ENCODE data around the gene CFAP74.
"Not testable (repeated sequence)": the region's sequence is repeated elsewhere in the genome, so short reads cannot be mapped to it uniquely, and the experiment has no call there.

CFAP74 gene

DNA sequence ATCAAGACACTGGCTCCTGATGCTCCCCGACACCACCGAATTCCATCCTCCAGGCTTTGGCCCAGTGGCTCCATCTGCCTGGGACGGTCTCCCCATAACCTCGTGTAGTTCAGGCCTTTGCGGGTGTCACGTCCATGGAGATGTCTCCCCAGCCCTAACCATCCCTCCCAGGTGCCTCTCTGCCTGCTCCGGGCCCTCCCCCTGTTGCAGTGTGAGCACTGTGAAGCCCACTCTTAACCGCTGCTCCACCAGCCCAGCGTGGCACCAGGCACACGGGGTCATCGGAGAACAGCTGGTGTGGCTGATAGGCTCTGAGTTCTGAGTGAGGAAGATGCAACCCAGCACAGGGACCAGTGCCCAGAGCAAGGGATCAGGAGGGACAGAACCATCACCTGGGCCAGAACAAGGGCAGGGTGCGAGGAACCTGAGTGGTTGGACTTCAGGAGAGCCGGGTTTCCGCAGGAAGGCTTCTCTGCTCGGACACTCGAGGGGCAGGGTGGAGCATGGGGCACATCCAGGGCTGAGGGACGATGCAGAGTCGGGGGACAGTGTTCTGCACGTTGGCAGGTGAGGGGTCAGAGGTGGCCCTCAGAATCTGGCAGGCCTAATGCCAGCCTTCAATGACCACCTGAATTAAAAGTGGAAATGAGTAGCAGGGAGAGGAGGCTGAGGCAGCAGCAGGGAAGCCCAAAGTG, 110.1 kb downstream of the CFAP74 start:
- DNase-seq = no peak

DNA sequence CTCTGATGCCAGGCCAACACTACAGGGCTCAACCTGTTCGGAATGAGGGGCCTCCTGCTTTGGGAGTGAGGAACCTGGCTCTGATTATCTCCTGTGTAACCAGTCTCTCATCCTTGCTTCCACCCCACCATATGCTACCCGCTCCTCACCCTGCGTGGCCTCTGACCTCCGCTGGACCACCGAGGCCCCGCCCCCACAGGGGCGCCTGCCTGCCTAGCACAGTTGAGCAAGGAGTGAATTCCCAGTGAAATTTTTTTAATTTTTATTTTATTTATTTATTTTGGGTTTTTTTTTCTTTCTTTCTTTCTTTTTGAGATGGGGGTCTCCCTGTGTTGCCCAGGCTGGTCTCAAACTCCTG, 110.8 kb downstream of the CFAP74 start:
- DNase-seq = no peak

DNA sequence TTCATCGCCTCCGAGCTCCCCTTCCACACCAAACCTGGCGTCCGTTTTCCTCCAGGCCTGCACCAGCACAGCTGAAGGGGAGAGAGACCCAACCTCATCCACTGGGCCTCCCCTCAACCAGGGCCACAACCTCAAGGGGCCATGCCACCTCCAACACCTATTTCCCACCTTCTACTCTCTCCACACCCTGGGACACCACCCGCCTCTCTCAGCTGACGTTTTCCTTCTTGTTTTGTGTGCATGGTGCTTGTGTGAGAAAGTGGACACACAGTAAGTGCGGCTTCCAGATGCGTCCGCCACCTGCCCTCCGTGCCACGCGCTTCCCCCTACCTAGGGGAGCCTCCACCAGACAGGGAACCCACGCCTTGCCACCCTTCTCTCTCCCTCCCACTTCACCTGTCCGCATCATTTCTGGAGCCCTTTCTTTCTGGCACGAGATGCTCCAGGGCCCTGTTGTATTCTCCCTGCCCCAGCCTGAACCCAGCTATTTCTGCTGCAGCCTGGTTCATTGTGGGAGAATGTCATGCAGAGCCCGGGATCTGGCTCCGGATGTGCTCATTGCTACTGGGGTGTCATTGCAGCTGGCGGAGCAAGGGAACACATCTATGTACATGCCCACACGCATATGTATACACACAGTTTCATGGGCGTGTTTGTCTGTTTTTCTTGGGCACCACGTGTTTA, 111.4 kb downstream of the CFAP74 start:
- DNase-seq = peak; percentile 79

DNA sequence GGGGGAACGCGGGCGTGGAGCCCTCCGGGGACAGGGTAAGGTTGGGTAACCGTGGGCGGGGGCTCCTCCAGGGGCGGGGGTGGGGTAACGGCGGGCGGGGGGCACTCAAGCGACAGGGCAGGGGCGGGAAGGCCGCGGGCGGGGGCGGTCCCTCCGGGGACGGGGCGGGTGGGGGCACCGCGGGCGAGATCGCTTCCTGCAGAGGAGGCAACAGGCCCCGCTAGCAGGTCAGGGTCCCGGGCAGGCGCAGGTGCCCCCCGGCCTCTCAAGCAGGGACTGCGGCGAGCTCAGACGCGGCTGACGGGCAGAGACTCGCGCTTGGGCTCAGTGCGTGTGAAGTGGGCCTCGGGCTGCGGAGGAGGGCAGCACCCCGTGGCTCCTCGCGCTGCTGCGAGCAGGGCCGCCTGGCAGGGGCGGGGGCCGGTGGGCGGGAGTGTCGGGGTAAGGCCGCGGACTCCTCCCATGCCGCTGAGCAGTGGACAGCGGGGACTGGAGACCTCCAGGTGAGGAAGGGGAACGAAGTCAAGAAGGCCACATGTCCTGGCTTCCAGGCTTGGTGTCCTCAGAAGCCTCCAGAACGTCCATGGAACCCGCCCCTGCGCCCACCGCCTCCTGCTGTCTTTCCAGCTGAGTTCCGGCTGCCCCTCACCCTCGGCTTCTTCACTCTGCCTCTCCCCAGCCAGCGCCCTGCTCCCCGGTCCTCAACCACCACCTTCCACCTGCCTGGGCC, 112.1 kb downstream of the CFAP74 start:
- DNase-seq = peak; percentile 98

DNA sequence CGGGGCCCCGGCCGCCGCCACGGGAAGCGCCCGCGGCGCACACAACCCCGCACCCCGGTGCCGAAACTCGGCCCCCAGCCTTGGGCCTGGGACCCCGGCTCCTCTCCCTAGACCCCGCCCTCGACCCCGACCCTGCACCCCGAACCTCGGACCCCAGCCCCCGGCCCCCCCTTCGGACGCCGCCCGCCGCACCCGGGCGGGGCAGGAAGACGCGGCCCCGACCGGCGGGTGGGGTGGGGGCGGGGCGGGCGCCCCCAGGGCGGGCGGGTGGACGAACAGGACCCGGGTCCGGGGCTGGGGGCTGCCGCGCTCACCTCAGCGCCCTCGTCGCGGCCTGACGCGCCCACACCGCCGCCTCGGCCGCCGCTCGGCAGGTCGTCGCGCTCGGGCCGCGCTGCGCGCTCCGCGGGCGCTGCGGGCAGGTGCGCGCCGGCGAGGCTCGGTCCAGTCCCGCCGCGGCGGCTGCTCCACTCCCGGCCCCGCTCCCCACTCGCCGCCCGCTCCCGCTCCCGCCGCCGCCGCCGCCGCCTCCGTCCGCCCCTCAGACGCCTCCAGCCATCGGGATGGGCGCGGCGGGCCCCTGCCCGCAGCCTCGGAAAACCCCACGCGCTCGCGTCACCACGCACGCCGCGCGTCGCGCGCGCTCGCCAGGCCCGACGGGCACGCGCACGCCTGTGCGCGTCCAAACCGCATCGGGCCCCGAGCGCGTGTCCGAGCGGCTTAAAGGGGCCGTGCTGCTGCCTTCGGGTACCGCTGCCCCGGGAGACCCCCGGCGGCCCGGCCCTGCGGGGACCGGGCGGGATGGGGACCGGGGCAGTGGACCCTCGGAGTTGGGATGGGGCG, 112.9 kb downstream of the CFAP74 start, which contains the start of gene GNB1:
TSS of gene GNB1 (minus strand) at position 582 of the 843 bp plus-strand sequence. CDS start 65,634 bp downstream, outside the sequence.
- peak; percentile 93 for DNase-seq

DNA sequence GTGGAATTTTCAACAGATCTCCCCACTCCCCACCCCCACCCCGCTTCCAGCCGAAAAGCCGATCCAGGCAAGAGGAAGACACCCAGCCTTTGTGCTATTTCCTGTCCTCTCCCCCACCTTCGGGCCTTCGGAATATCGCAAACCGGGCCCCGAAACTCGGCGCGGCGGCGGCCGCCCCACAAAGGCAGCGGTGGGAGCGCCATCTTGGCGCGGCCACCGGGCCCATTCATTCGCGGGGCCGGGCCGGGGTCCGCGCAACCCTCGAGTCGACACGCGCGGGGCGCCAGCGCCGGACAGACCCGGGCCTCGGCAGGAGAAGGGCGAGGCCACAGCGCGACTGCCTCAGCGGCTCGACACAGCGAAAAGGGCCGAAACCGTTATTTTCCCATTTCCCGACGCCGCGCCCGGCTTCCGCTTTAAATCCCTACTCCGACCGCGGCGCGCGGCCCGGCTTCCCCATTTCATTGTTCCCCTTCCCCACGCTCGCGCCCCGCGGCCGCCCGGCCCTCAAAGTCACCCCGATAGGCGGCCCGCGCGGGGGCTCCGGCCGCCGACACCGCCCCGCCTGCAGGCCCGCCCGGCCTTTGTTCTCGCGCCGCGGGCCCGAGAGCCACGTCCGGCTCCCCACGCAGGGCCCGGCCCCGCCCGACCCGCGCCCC, 113.6 kb downstream of the CFAP74 start:
- DNase-seq = peak; percentile 66

DNA sequence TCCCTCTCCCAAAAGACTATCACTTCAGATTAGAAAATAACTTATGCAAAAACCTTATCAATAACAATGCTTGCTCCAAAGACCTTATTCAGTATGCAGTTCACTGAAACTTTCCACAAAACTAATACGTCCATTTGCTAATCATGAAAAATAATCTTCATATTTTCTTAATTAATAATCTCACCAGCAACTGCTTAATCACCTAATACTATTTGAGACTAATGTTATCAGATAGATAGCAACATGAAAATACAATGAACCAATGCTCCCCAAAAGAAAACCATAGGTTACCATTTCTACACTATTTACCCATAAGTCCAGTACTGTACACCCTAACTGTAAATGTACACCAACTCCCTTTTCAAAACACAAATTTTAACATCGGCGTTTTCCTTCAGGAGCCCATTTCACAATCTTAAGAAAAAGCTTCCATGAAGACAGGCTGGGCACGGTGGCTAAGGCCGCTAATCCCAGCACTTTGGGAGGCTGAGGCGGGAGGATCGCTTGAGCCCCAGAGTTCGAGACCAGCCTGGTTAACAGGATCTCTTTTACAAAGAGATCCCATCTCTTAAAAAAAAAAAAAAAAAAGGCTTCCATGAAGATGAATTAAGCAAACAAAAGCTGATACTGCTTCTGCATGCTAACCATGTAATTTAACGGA, 114.4 kb downstream of the CFAP74 start:
- DNase-seq = peak; percentile 69

DNA sequence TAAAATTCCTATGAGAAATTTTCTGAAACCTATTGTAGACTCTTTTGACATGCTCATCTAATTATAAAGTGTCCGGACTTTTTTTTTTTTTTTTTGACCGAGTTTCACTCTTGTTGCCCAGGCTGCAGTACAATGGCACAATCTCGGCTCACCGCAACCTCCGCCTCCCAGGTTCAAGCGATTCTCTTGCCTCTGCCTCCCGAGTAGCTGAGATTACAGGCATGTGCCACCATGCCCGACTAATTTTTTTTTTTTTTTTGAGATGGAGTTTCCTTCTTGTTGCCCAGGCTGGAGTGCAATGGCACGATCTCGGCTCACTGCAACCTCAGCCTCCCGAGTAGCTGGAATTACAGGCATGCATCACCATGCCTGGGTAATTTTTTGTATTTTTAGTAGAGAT, 119.7 kb downstream of the CFAP74 start:
- not testable (repeated sequence) for DNase-seq

DNA sequence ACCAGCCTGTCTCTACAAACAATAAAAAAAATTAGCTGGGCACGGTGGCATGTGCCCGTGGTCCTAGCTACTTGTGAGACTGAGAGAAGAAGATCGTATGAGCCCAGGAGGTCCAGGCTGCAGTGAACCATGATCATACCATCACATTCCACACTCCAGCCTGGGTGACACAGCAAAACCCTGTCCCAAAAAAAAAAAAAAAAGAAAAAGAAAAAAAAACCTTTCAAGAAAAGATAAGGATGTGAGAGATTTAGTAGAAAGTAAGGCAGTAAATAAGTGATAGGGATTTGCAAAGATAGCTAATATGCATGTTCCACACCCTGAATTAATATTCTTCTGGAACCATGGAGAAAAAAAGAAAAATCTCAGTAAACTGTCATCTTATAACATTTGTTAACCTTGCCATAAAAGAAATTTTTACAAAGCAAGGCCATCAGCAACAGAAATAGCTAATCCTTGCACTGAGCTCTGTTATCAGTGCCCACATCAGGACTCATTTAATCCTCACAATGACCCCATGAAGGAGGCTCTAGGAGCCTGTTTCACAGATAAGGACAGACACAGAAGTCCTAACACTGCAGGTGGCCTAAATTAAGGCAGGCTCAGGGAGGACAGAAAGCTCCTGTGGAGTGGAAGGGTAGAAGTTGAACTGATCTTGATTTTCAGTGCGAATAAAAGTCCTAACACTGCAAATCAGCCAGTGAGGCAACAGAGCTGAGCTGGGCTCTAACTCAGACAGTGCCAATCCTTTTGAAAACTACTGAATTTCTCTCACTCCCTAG, 120.3 kb downstream of the CFAP74 start:
- no peak for DNase-seq

DNA sequence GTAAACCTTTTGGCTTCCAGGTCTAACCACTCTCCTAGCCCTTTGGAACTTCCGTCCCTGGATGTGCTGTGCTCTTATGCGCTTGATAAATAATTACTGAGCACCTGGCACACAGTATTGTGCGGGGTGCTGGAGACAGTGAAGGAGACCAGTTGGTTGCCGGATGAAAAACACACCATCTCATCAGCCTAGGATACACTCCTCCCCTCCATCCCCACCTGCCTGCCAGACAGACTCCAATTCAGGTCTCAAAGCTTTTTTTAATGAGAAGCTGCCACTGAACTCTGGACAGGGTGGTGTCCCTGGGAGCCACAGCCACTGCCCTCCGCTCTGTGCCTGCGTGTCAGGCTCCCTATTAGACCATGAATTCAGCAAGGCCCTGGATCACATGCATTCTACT, 121.9 kb downstream of the CFAP74 start:
- DNase-seq = peak; percentile 71

DNA sequence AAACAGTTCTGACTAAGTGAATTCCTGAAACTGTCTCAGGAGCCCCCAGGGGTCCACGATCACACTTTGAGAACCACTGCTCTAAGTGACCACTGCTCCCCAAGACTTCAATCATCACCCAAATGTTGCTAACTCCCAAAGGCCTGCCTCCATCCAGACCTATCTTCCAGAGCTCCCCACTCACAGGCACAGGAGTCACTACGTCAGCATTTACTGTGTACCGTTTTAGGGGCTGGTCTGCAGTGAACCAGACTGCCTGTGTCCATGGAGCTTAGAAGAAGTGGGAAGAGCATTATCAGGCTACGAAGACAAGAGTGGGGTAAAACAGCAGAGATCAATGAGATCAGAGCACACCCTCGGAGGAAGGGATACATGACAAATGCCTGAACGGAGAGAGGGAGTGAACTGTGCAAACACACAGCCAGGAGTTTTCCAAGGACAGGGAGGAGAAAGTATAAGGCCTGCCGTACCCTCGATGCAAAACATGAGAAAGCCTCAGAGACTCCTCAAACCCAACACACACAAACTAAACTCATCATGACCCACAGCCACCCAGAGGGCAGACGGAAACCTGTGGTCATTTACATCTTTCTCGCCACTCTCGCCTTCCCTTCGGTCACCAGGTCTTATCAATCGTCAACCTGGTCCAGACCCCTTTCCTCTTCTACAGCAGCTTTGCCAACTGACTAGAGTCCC, 122.8 kb downstream of the CFAP74 start:
- no peak for DNase-seq

DNA sequence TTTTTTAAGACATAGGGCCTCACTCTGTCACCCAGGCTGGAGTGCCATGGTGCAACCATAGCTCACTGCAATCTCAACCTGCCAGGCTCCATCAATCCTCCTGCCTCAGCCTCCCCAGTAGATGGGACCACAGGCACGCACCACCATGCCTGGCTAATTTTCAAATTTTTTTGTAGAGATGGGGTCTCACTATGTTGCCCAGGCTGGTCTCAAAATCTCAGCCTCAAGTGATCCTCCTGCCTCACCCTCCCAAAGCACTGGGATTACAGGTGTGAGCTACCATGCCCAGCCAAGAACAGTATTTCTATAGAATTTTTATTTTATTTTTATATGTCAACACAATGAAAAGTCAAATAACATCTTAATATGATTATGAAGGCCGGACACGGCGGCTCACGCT, 123.6 kb downstream of the CFAP74 start:
- DNase-seq = no peak

DNA sequence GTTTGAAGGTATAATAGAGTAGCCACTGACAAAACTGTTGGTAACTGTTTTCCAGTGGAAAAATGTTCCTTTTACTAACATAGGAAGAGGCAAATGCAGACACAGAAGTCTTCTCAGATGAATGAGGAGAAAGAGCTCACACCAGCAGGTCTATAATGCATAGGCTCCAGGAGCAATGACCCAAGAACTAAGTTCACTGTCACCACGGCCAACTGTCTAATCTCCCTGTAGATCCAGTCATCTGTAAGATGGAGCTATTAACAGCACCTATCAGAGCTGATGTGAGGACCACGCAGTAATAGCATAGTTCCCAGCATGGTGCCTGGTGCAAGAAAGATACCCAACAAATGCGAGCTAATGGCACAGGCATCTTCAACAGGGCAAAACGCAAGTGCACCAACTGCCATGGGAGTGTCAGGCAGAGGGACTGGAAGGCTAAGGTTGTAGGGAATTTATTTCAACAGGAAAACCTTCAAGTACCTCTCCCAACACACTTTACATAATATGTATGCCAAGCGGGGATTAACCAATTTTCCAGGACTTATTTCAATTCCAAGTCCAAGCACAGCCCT, 125.6 kb downstream of the CFAP74 start:
- no peak for DNase-seq

DNA sequence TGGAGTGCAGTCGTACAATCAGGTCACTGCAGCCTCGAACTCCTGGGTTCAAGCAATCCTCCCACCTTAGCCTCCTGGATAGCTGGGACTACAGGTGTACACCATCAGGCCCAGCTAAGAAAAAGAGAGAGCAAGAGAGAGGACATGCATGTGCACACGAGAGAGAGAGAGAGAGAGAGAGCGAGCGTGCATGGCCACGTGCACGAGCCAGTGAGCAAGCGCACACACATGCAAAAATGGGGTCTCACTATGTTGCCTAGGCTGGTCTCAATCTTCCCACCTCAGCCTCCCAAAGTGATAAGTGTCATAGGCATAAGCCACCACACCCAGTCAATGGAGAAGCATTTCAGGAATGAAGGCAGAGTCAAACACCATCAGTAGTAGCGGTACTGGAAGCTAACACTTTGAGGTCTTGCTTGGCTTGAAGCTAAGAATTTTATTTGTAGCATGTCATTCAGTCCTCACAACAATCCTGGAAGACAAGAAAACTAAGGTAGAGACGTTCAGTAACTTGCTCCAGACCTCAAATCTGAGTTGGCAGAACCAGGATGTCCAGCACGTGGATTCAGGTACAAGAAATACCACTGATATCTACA, 127.2 kb downstream of the CFAP74 start:
- no peak for DNase-seq

DNA sequence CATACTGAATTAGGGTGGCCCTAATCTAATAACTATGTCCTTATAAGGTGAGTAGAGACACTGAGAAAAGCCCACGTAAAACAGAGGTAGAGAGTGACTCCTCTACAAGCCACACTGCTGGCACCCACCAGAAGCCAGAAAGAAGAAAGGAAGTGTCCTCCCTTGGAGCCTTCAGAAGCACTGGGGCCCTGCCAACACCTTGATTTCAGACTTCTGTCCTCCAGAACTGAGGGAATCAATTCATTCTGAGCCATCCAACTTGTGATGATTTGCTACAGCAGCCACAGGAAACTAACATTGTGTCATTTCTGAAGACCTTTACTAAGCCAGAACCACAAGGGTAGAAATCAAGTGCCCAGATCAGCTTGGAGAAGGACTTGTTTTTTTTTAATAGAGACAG, 127.7 kb downstream of the CFAP74 start:
- DNase-seq = no peak

DNA sequence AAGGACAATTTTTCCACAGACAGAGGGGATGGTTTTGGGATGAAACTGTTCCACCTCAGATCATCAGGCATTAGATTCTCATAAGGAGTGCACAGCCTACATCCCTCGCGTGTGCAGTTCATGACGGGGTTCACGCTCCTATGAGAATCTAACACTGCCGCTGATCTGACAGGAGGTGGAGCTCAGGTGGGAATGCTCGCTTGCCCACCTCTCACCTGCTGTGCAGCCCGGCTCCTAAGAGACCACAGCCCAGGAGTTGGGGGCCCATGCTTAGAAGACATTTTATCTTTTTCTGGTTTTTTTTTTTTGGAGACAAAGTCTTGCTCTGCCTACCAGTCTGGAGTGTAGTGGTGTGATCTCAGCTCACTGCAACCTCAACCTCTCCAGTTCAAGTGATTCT, 128.7 kb downstream of the CFAP74 start:
- DNase-seq = no peak

DNA sequence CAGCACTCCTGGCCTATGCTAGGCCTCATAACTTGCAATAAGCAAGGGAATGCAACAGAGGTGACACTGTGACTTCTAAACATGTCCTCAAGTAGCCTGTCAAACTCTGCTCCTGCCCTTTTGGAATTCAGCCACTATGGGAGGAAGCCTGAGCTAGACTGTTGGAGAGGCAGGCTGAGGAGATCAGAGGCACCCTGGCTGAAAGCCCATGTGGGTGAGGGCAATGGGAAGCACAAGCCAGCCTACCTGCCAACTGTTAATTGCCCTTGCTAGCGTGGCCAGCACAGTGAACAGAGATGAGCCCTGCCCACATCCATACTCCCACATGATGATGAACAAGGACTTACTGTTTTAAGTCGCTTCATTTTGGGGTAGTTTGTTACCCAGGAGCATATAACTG, 130.4 kb downstream of the CFAP74 start:
- no peak for DNase-seq

DNA sequence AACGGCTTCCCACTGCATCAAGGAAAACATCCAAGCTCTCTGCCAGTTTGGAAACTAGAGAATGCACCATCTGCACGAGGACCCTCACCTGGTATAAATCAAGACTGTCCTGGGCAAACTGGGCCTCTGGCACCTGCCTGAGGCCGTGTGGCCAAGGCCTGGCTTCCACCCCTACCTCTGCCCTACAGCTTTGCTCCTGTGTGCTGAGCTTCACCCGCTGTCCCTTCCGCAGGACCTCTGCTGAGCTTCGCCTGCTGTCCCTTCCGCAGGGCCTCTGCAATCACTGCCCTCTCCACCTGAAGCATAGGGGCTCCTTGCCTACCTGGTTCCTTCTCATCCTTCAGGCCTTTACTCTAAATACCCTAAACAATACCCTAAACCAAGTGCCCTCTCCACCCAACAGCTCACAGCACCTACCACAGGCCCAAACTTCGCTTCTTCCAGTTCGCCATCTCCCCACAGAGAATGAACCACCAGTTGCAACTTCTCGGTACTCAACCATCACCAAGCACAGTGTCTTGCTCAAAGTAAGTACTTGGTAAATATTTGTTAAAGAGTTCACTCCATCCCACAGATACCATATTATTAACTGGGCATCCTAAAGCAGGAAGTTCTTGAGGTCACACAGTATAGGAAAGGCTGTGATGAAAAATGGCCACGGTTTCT, 131.1 kb downstream of the CFAP74 start:
- no peak for DNase-seq
